HFFc6 (cell line): Measurements from ENCODE around the gene GHITM. TPM values are rescaled to one million over a fixed set of nuclear protein-coding genes. Genes with fewer than 3 reads are reported as not detected.
"Not testable (repeated sequence)": the region's sequence is repeated elsewhere in the genome, so short reads cannot be mapped to it uniquely, and the experiment has no call there.

Experiments used
- DNase-seq: peaks from one replicate; pipeline ENCODE4 v3.0.0-alpha.2; 2018
- H3K27ac Mint-ChIP-seq: 2 replicates; pipeline ENCODE4 v1.8.0; 2020; ENCODE audit warnings: mild to moderate bottlenecking, mixed read lengths
- H3K27me3 Mint-ChIP-seq: 2 replicates; pipeline ENCODE4 v1.8.0; 2021; ENCODE audit warnings: mild to moderate bottlenecking, moderate library complexity, mixed read lengths; ENCODE audit not compliant: insufficient read depth
- H3K36me3 Mint-ChIP-seq: 2 replicates; pipeline ENCODE4 v1.8.0; 2021; ENCODE audit warnings: low read depth, mixed read lengths
- H3K4me1 Mint-ChIP-seq: 2 replicates; pipeline ENCODE4 v1.8.0; 2020; ENCODE audit warnings: low read depth, mixed read lengths
- H3K4me3 Mint-ChIP-seq: 2 replicates; pipeline ENCODE4 v1.8.0; 2020; ENCODE audit warnings: mild to moderate bottlenecking, moderate library complexity, mixed read lengths
- H3K9me3 Mint-ChIP-seq: 2 replicates; pipeline ENCODE4 v1.8.0; 2020; ENCODE audit warnings: mild to moderate bottlenecking, mixed read lengths
- CTCF ChIP-seq: fragments of 200-600 bp; sonication (generic); IDR thresholded peaks from 2 replicates; pipeline ENCODE4 v1.5.0; 2021; ENCODE audit warnings: antibody characterized with exemption, mild to moderate bottlenecking
- total RNA-seq, 6 experiments: library from RNA; stranded (reverse); fragmentation: NEBNext Ultra II Directional; extraction: Animal tissue kit (Norgen Biotek cat#: 25700); gene quantifications; 2 replicates in 1 of 6; 3 replicates in 5 of 6; pipeline ENCODE4 v1.2.3, GENCODE V29; 2021

The GHITM gene
- total RNA-seq, 6 experiments from 2014 or later: 137 to 155 (median 142) TPM

GRCh38 chr10:84108797-84109196 lies 30.5 kb upstream of the GHITM start:
- Mint-ChIP-seq H3K4me3 (no peak overlapping the region), H3K4me1 (no peaks in the 10 kb centered on the region), H3K27ac (no peak overlapping the region), H3K27me3 (no peaks in the 10 kb centered on the region; the same call in none of the 2 replicates), H3K9me3 (no peaks in the 10 kb centered on the region), H3K36me3 (no peaks in the 10 kb centered on the region)
- no peak for TF ChIP-seq CTCF
- DNase-seq: no peak

- H3K36me3 Mint-ChIP-seq, H3K4me1 Mint-ChIP-seq, H3K9me3 Mint-ChIP-seq, H3K4me3 Mint-ChIP-seq, H3K27me3 Mint-ChIP-seq, H3K27ac Mint-ChIP-seq, DNase-seq: not testable (repeated sequence)
Measured at GRCh38 chr10:84109772-84110171, 29.5 kb upstream of the GHITM start.

- not testable (repeated sequence) for H3K4me3 Mint-ChIP-seq, H3K27ac Mint-ChIP-seq, H3K9me3 Mint-ChIP-seq, H3K36me3 Mint-ChIP-seq, H3K27me3 Mint-ChIP-seq, DNase-seq, H3K4me1 Mint-ChIP-seq
Measured at GRCh38 chr10:84113468-84113867, 25.8 kb upstream of the GHITM start.

- Mint-ChIP-seq H3K36me3 (no peaks in the 10 kb centered on the region), H3K9me3 (no peaks in the 10 kb centered on the region), H3K4me1 (no peaks in the 10 kb centered on the region), H3K4me3 (no peak overlapping the region), H3K27ac (no peak overlapping the region), H3K27me3 (peaks cover 2% of the 10 kb centered on the region)
- peak; percentile 54; the same call in 1 of the 2 replicates for TF ChIP-seq CTCF
- DNase-seq: no peak
Measured at GRCh38 chr10:84114088-84114667, 25.1 kb upstream of the GHITM start.

GRCh38 chr10:84117204-84117603 lies 22.1 kb upstream of the GHITM start:
- H3K27me3 Mint-ChIP-seq, DNase-seq, H3K27ac Mint-ChIP-seq, H3K36me3 Mint-ChIP-seq, H3K9me3 Mint-ChIP-seq, H3K4me1 Mint-ChIP-seq, H3K4me3 Mint-ChIP-seq: not testable (repeated sequence)

- no peaks in the 10 kb centered on the region for H3K36me3 Mint-ChIP-seq
- TF ChIP-seq CTCF: no peak
- peaks cover 2% of the 10 kb centered on the region; the same call in 1 of the 2 replicates for H3K27me3 Mint-ChIP-seq
- no peaks in the 10 kb centered on the region for H3K4me1 Mint-ChIP-seq
- DNase-seq: no peak
- H3K9me3 Mint-ChIP-seq: no peaks in the 10 kb centered on the region
- H3K4me3 Mint-ChIP-seq: no peak overlapping the region
- no peak overlapping the region for H3K27ac Mint-ChIP-seq
Measured at GRCh38 chr10:84117686-84118394, 21.5 kb upstream of the GHITM start.

- no peak for DNase-seq
- peaks cover 2% of the 10 kb centered on the region; the same call in 1 of the 2 replicates for H3K27me3 Mint-ChIP-seq
- no peak overlapping the region for H3K27ac Mint-ChIP-seq
- H3K4me3 Mint-ChIP-seq: no peak overlapping the region
- H3K9me3 Mint-ChIP-seq: no peaks in the 10 kb centered on the region
- H3K36me3 Mint-ChIP-seq: no peaks in the 10 kb centered on the region
- TF ChIP-seq CTCF: no peak
- no peaks in the 10 kb centered on the region for H3K4me1 Mint-ChIP-seq
Measured at GRCh38 chr10:84118395-84119006, 20.8 kb upstream of the GHITM start.
